ENCODE results near the gene FKBP6.
"Not testable (repeated sequence)": the region's sequence is repeated elsewhere in the genome, so short reads cannot be mapped to it uniquely, and the experiment has no call there.

Gene FKBP6

GRCh38 chr7:73359306-73359705 lies 31.3 kb downstream of the FKBP6 start:
- DNase-seq = no peak
- H2AK5ac ChIP-seq (ENCODE audit: low read length, severe bottlenecking) = no peak overlapping the region
- H3K4me1 ChIP-seq (ENCODE audit: control insufficient read depth, insufficient read depth, low read depth, low read length) = peaks cover 8% of the 10 kb centered on the region
- H2BK15ac ChIP-seq (ENCODE audit: low read depth, poor library complexity, severe bottlenecking) = no peak overlapping the region
- H3K9me3 ChIP-seq (ENCODE audit: control insufficient read depth, low read length) = no peaks in the 10 kb centered on the region
- no peak overlapping the region for H2AFZ ChIP-seq (ENCODE audit: low read depth, low read length)
- no peak overlapping the region for H3K27ac ChIP-seq (ENCODE audit: low read length, poor library complexity, severe bottlenecking)
- H3K4me2 ChIP-seq (ENCODE audit: low read length, poor library complexity, severe bottlenecking) = no peak overlapping the region
- peak overlapping the region in 1 of 2 experiments; percentile 21 for H2BK12ac ChIP-seq (ENCODE audit: low read length in 2 of 2)
- H3K23ac ChIP-seq (ENCODE audit: low read length in 2 of 2) = no peak overlapping the region
- no peak overlapping the region for H4K8ac ChIP-seq (ENCODE audit: low read length)
- peaks cover 14 to 60% of the 10 kb centered on the region in 2 experiments for H3K27me3 ChIP-seq (ENCODE audit: control insufficient read depth in 1 of 2, insufficient read depth in 1 of 2, low read length in 2 of 2)
- 87% methylated on average over 11 of the region's 11 CpGs for WGBS
- H3K36me3 ChIP-seq (ENCODE audit: control insufficient read depth in 1 of 2, insufficient read depth in 2 of 2, low read depth in 1 of 2, low read length in 2 of 2) = no peaks in the 10 kb centered on the region
- H3K4me3 ChIP-seq (ENCODE audit: insufficient read depth in 1 of 2, low read depth in 1 of 2, low read length in 2 of 2) = no peak overlapping the region
- no peak overlapping the region for H3K18ac ChIP-seq (ENCODE audit: low read depth in 1 of 2, low read length in 2 of 2)
- H3K14ac ChIP-seq (ENCODE audit: low read length in 2 of 2) = no peak overlapping the region
- H3K9ac ChIP-seq (ENCODE audit: low read length) = no peak overlapping the region
- no peak overlapping the region for H4K91ac ChIP-seq (ENCODE audit: low read length)
- no peaks in the 10 kb centered on the region for H3K79me1 ChIP-seq (replicated peaks; ENCODE audit: low read length, poor library complexity, severe bottlenecking)
- H3K4ac ChIP-seq (ENCODE audit: low read depth in 1 of 2, low read length in 2 of 2) = no peak overlapping the region
- no peak overlapping the region for H2BK5ac ChIP-seq (ENCODE audit: low read depth, low read length, poor library complexity, severe bottlenecking)
- no peak overlapping the region for H2BK120ac ChIP-seq (ENCODE audit: low read depth, low read length)

GRCh38 chr7:73359746-73360375 lies 31.9 kb downstream of the FKBP6 start:
- H3K18ac ChIP-seq (ENCODE audit: low read depth in 1 of 2, low read length in 2 of 2) = no peak overlapping the region
- H2BK120ac ChIP-seq (ENCODE audit: low read depth, low read length) = no peak overlapping the region
- H3K27ac ChIP-seq (ENCODE audit: low read length, poor library complexity, severe bottlenecking) = no peak overlapping the region
- no peak overlapping the region for H2BK5ac ChIP-seq (ENCODE audit: low read depth, low read length, poor library complexity, severe bottlenecking)
- H2BK15ac ChIP-seq (ENCODE audit: low read depth, poor library complexity, severe bottlenecking) = no peak overlapping the region
- no peak overlapping the region for H4K91ac ChIP-seq (ENCODE audit: low read length)
- no peaks in the 10 kb centered on the region for H3K36me3 ChIP-seq (ENCODE audit: control insufficient read depth in 1 of 2, insufficient read depth in 2 of 2, low read depth in 1 of 2, low read length in 2 of 2)
- no peak overlapping the region for H3K23ac ChIP-seq (ENCODE audit: low read length in 2 of 2)
- H3K9me3 ChIP-seq (ENCODE audit: control insufficient read depth, low read length) = no peaks in the 10 kb centered on the region
- WGBS = 96% methylated on average over 13 of the region's 13 CpGs
- no peak for DNase-seq
- no peak overlapping the region for H3K9ac ChIP-seq (ENCODE audit: low read length)
- H3K14ac ChIP-seq (ENCODE audit: low read length in 2 of 2) = no peak overlapping the region
- no peak overlapping the region for H3K4me2 ChIP-seq (ENCODE audit: low read length, poor library complexity, severe bottlenecking)
- H3K4me3 ChIP-seq (ENCODE audit: insufficient read depth in 1 of 2, low read depth in 1 of 2, low read length in 2 of 2) = no peak overlapping the region
- H2BK12ac ChIP-seq (ENCODE audit: low read length in 2 of 2) = no peak overlapping the region
- H2AK5ac ChIP-seq (ENCODE audit: low read length, severe bottlenecking) = no peak overlapping the region
- H3K4me1 ChIP-seq (ENCODE audit: control insufficient read depth, insufficient read depth, low read depth, low read length) = peaks cover 8% of the 10 kb centered on the region
- no peak overlapping the region for H2AFZ ChIP-seq (ENCODE audit: low read depth, low read length)
- no peaks in the 10 kb centered on the region for H3K79me1 ChIP-seq (replicated peaks; ENCODE audit: low read length, poor library complexity, severe bottlenecking)
- H4K8ac ChIP-seq (ENCODE audit: low read length) = no peak overlapping the region
- H3K4ac ChIP-seq (ENCODE audit: low read depth in 1 of 2, low read length in 2 of 2) = no peak overlapping the region
- H3K27me3 ChIP-seq (ENCODE audit: control insufficient read depth in 1 of 2, insufficient read depth in 1 of 2, low read length in 2 of 2) = peaks cover 15 to 60% of the 10 kb centered on the region in 2 experiments

GRCh38 chr7:73360590-73360989 lies 32.6 kb downstream of the FKBP6 start:
- WGBS = no CpG with 5 or more reads among the region's 1 CpG
- not testable (repeated sequence) for H3K9ac ChIP-seq (ENCODE audit: low read length)

GRCh38 chr7:73363225-73364005 lies 35.5 kb downstream of the FKBP6 start:
- 85% methylated on average over 28 of the region's 28 CpGs for WGBS
- DNase-seq = no peak
- H4K8ac ChIP-seq (ENCODE audit: low read length) = no peak overlapping the region

More at GRCh38 chr7:73360590-73360989, 32.6 kb downstream of the FKBP6 start:
- DNase-seq; H2BK12ac ChIP-seq (ENCODE audit: low read length in 2 of 2); H3K27ac ChIP-seq (ENCODE audit: low read length, poor library complexity, severe bottlenecking); H3K36me3 ChIP-seq (ENCODE audit: control insufficient read depth in 1 of 2, insufficient read depth in 2 of 2, low read depth in 1 of 2, low read length in 2 of 2); H2BK5ac ChIP-seq (ENCODE audit: low read depth, low read length, poor library complexity, severe bottlenecking); H2BK120ac ChIP-seq (ENCODE audit: low read depth, low read length); H3K18ac ChIP-seq (ENCODE audit: low read depth in 1 of 2, low read length in 2 of 2); H3K4me2 ChIP-seq (ENCODE audit: low read length, poor library complexity, severe bottlenecking); H3K79me1 ChIP-seq (replicated peaks; ENCODE audit: low read length, poor library complexity, severe bottlenecking); H3K4me3 ChIP-seq (ENCODE audit: insufficient read depth in 1 of 2, low read depth in 1 of 2, low read length in 2 of 2); H3K23ac ChIP-seq (ENCODE audit: low read length in 2 of 2); H3K4me1 ChIP-seq (ENCODE audit: control insufficient read depth, insufficient read depth, low read depth, low read length); H3K4ac ChIP-seq (ENCODE audit: low read depth in 1 of 2, low read length in 2 of 2); H4K91ac ChIP-seq (ENCODE audit: low read length); H3K14ac ChIP-seq (ENCODE audit: low read length in 2 of 2); H4K8ac ChIP-seq (ENCODE audit: low read length); H3K9me3 ChIP-seq (ENCODE audit: control insufficient read depth, low read length); H2AFZ ChIP-seq (ENCODE audit: low read depth, low read length); H2AK5ac ChIP-seq (ENCODE audit: low read length, severe bottlenecking); H2BK15ac ChIP-seq (ENCODE audit: low read depth, poor library complexity, severe bottlenecking): not testable (repeated sequence)
- peaks cover 15 to 53% of the 10 kb centered on the region in 2 experiments for H3K27me3 ChIP-seq (ENCODE audit: control insufficient read depth in 1 of 2, insufficient read depth in 1 of 2, low read length in 2 of 2)

More at GRCh38 chr7:73363225-73364005, 35.5 kb downstream of the FKBP6 start:
- Histone ChIP-seq H2AK5ac (ENCODE audit: low read length, severe bottlenecking) (no peak overlapping the region), H3K4me3 (ENCODE audit: insufficient read depth in 1 of 2, low read depth in 1 of 2, low read length in 2 of 2) (no peak overlapping the region), H2BK5ac (ENCODE audit: low read depth, low read length, poor library complexity, severe bottlenecking) (no peak overlapping the region), H2BK15ac (ENCODE audit: low read depth, poor library complexity, severe bottlenecking) (no peak overlapping the region), H3K79me1 (replicated peaks; ENCODE audit: low read length, poor library complexity, severe bottlenecking) (no peaks in the 10 kb centered on the region), H3K4me2 (ENCODE audit: low read length, poor library complexity, severe bottlenecking) (no peak overlapping the region), H2BK120ac (ENCODE audit: low read depth, low read length) (no peak overlapping the region), H3K23ac (ENCODE audit: low read length in 2 of 2) (no peak overlapping the region), H3K27me3 (ENCODE audit: control insufficient read depth in 1 of 2, insufficient read depth in 1 of 2, low read length in 2 of 2) (peaks cover 19 to 37% of the 10 kb centered on the region in 2 experiments), H3K27ac (ENCODE audit: low read length, poor library complexity, severe bottlenecking) (no peak overlapping the region), H2AFZ (ENCODE audit: low read depth, low read length) (no peak overlapping the region), H3K4ac (ENCODE audit: low read depth in 1 of 2, low read length in 2 of 2) (no peak overlapping the region), H4K91ac (ENCODE audit: low read length) (peak overlapping the region; percentile 58), H3K9ac (ENCODE audit: low read length) (no peak overlapping the region), H3K9me3 (ENCODE audit: control insufficient read depth, low read length) (no peaks in the 10 kb centered on the region), H3K36me3 (ENCODE audit: control insufficient read depth in 1 of 2, insufficient read depth in 2 of 2, low read depth in 1 of 2, low read length in 2 of 2) (no peaks in the 10 kb centered on the region), H2BK12ac (ENCODE audit: low read length in 2 of 2) (no peak overlapping the region), H3K4me1 (ENCODE audit: control insufficient read depth, insufficient read depth, low read depth, low read length) (peaks cover 3% of the 10 kb centered on the region), H3K18ac (ENCODE audit: low read depth in 1 of 2, low read length in 2 of 2) (no peak overlapping the region), H3K14ac (ENCODE audit: low read length in 2 of 2) (no peak overlapping the region)
